HepG2 (cell line): ENCODE data around the gene PSKH1. TPM values are rescaled to one million over a fixed set of nuclear protein-coding genes. Genes with fewer than 3 reads are reported as not detected.

Experiments
- ATRX ChIP-seq: sonication (generic); formaldehyde crosslinking; IDR thresholded peaks from 2 replicates; pipeline ENCODE4 v1.4.0; 2020; ENCODE audit warnings: missing genetic modification reagents, borderline replicate concordance
- CCDC6 ChIP-seq: sonication (generic); formaldehyde crosslinking; IDR thresholded peaks from 2 replicates; pipeline ENCODE4 v1.8.1; 2022; ENCODE audit warnings: mild to moderate bottlenecking, missing genetic modification reagents, moderate library complexity
- CENPT ChIP-seq: sonication (generic); formaldehyde crosslinking; IDR thresholded peaks from 2 replicates; pipeline ENCODE4 v1.8.0; 2022; ENCODE audit warnings: low read depth, mild to moderate bottlenecking, moderate library complexity, missing genetic modification reagents
- DMTF1 ChIP-seq: sonication (generic); formaldehyde crosslinking; IDR thresholded peaks from 2 replicates; pipeline ENCODE4 v1.4.0; 2020; ENCODE audit warnings: mild to moderate bottlenecking, missing genetic modification reagents
- GLMP ChIP-seq: sonication (generic); formaldehyde crosslinking; IDR thresholded peaks from 2 replicates; pipeline ENCODE4 v1.9.0; 2021; ENCODE audit warnings: missing genetic modification reagents, mild to moderate bottlenecking, borderline replicate concordance
- IKZF1 ChIP-seq: fragments of 450-650 bp; IDR thresholded peaks from 2 replicates; pipeline ENCODE4 v1.7.1; 2016
- IRX3 ChIP-seq: sonication (generic); formaldehyde crosslinking; IDR thresholded peaks from 2 replicates; pipeline ENCODE4 v1.8.1; 2023; ENCODE audit warnings: mild to moderate bottlenecking, low read depth, missing genetic modification reagents, borderline replicate concordance
- JARID2 ChIP-seq: sonication (generic); formaldehyde crosslinking; IDR thresholded peaks from 2 replicates; pipeline ENCODE4 v1.8.1; 2023; ENCODE audit warnings: missing genetic modification reagents, inconsistent platforms; ENCODE audit not compliant: insufficient replicate concordance
- RXRA ChIP-seq: sonication (generic); formaldehyde crosslinking; IDR thresholded peaks from 2 replicates; pipeline ENCODE4 v1.5.1; 2020; ENCODE audit warnings: missing genetic modification reagents
- SMYD3 ChIP-seq: sonication (generic); formaldehyde crosslinking; IDR thresholded peaks from 2 replicates; pipeline ENCODE4 v1.8.1; 2023; ENCODE audit warnings: mild to moderate bottlenecking, missing genetic modification reagents
- SNAPC2 ChIP-seq: sonication (generic); formaldehyde crosslinking; IDR thresholded peaks from 2 replicates; pipeline ENCODE4 v1.8.1; 2022; ENCODE audit warnings: mild to moderate bottlenecking, missing genetic modification reagents
- SPEN ChIP-seq: sonication (generic); formaldehyde crosslinking; IDR thresholded peaks from 2 replicates; pipeline ENCODE4 v1.5.1; 2020; ENCODE audit warnings: low read depth, mild to moderate bottlenecking, missing genetic modification reagents
- STAT5B ChIP-seq: sonication (generic); formaldehyde crosslinking; IDR thresholded peaks from 2 replicates; pipeline ENCODE4 v1.4.0; 2020; ENCODE audit warnings: missing genetic modification reagents
- XBP1 ChIP-seq: sonication (generic); formaldehyde crosslinking; IDR thresholded peaks from 2 replicates; pipeline ENCODE4 v1.5.0; 2020; ENCODE audit warnings: missing genetic modification reagents
- YY1 ChIP-seq: IDR thresholded peaks from 2 replicates; pipeline ENCODE4 v1.6.1; 2011; ENCODE audit warnings: low read length, low read depth, moderate library complexity, mild to moderate bottlenecking; ENCODE audit not compliant: insufficient read depth, insufficient replicate concordance
- ZBTB42 ChIP-seq: sonication (generic); formaldehyde crosslinking; IDR thresholded peaks from 2 replicates; pipeline ENCODE4 v1.5.0; 2020; ENCODE audit warnings: mild to moderate bottlenecking, missing genetic modification reagents
- ZFP62 ChIP-seq: sonication (generic); formaldehyde crosslinking; IDR thresholded peaks from 2 replicates; pipeline ENCODE4 v1.4.0; 2020; ENCODE audit warnings: missing genetic modification reagents
- ZFP90 ChIP-seq: sonication (generic); formaldehyde crosslinking; IDR thresholded peaks from 2 replicates; pipeline ENCODE4 v1.8.0; 2022; ENCODE audit warnings: missing genetic modification reagents, mild to moderate bottlenecking, inconsistent platforms, borderline replicate concordance
- ZNF230 ChIP-seq: sonication (generic); formaldehyde crosslinking; IDR thresholded peaks from 2 replicates; pipeline ENCODE4 v1.4.0; 2020; ENCODE audit warnings: mild to moderate bottlenecking, missing genetic modification reagents
- ZNF512 ChIP-seq: sonication (generic); formaldehyde crosslinking; IDR thresholded peaks from 2 replicates; pipeline ENCODE4 v1.4.0; 2020; ENCODE audit warnings: mild to moderate bottlenecking, missing genetic modification reagents
- ZNF547 ChIP-seq: sonication (generic); formaldehyde crosslinking; IDR thresholded peaks from 2 replicates; pipeline ENCODE4 v1.5.1; 2020; ENCODE audit warnings: mild to moderate bottlenecking, missing genetic modification reagents
- ZNF615 ChIP-seq: sonication (generic); formaldehyde crosslinking; IDR thresholded peaks from 2 replicates; pipeline ENCODE4 v1.5.0; 2020; ENCODE audit warnings: mild to moderate bottlenecking, missing genetic modification reagents, borderline replicate concordance
- ZNF709 ChIP-seq: sonication (generic); formaldehyde crosslinking; IDR thresholded peaks from 2 replicates; pipeline ENCODE4 v1.5.0; 2020; ENCODE audit warnings: mild to moderate bottlenecking, missing genetic modification reagents
- ZSCAN30 ChIP-seq: sonication (generic); formaldehyde crosslinking; IDR thresholded peaks from 2 replicates; pipeline ENCODE4 v1.5.0; 2020; ENCODE audit warnings: mild to moderate bottlenecking, missing genetic modification reagents
- polyA plus RNA-seq, 8 experiments: library from polyadenylated mRNA; depleted of rRNA in 3 of 8; stranded (reverse) in 7 of 8; unstranded in 1 of 8; fragments of >200 nt; fragmentation: Illumina TruSeq in 4 of 8; extraction: Trizol in 4 of 8; gene quantifications; 2 replicates each; pipeline versions ENCODE4 v1.2.1 to v1.2.3, GENCODE V29; 2011 to 2016; ENCODE audit warnings: low read depth in 4 of 8, missing spikeins in 1 of 8, mixed read lengths in 1 of 8; ENCODE audit not compliant: insufficient read depth in 1 of 8
- total RNA-seq, 5 experiments: library from RNA; depleted of rRNA; stranded (reverse); fragments of >200 nt; fragmentation: Illumina TruSeq; extraction: Trizol; gene quantifications; 2 replicates each; pipeline ENCODE4 v1.2.3, GENCODE V29; 2016; ENCODE audit warnings: low read depth in 1 of 5
- TF ChIP-seq, protein P1 (sequence below), 2 experiments: fragments of 450-650 bp in 1 of 2; sonication (generic) in 1 of 2; formaldehyde crosslinking; IDR thresholded peaks; 2 replicates each; pipeline versions ENCODE4 v1.5.0 to v1.8.0; 2020 to 2022; ENCODE audit warnings: mild to moderate bottlenecking in 1 of 2, missing genetic modification reagents in 1 of 2

PSKH1 gene
- total and polyA plus RNA-seq, 2 of the 13 experiments (the other 11 are each of a cell fraction or from before 2014, with no cell fraction given): 8.4 to 19.1 TPM

DNA sequence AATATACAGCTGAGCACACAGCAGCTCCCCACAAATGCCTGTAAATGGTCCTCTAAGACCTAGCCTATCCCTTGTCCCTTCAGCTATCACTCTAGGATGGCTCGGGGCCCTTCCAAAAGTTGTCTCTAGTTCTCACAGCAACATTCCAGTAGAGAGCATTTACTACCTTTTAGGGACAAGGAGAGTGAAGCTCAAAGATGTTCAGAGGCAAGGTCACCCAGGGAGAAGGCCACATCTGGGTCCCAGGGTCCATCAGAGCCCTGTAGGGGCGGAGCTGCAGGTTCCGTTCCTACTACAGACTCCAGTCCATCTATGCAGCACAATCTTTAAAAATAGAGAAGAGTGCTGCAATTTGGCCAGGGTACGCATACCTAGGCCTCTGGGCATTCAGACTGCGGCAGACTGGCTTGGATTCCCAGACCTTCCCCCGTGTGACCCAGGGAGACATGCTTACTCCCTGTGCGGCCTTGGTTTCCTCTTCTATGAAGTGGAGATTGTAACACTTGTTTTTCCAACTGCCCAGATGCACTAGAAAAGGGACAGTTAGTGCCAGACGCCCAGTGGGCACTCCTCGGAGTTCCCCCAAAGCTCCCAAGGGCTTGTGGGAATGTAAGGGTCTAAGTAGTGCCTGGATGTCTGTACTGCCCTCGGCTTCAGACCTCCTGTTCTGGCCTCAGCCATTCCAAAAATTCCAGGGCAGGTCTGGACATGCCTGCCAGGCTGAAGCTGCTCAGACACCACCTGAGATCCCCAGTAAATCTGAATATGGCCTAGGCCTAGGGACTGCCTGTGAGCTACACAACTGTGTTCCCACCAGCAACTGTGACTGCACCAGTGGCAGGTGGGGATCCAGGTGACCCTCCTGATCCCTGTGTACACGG is 72.9 kb downstream of the PSKH1 start (continued):
- TF ChIP-seq ZNF512 (CRISPR knock-in tag) (no peak), DMTF1 (CRISPR knock-in tag) (no peak), XBP1 (CRISPR knock-in tag) (no peak), IRX3 (CRISPR knock-in tag) (no peak), YY1 (no peak), ZNF547 (CRISPR knock-in tag) (0 out of 2 replicates have a peak, but pooled peaks have one; percentile 2), ZNF709 (CRISPR knock-in tag) (no peak), STAT5B (no peak), SMYD3 (no peak), ZFP62 (CRISPR knock-in tag) (no peak), ZSCAN30 (CRISPR knock-in tag) (no peak; the same call in 1 of the 2 replicates), GLMP (CRISPR knock-in tag) (no peak), SNAPC2 (CRISPR knock-in tag) (no peak), CCDC6 (CRISPR knock-in tag) (no peak), SPEN (CRISPR knock-in tag) (no peak), ATRX (no peak), CENPT (CRISPR knock-in tag) (no peak), IKZF1 (no peak), ZNF615 (CRISPR knock-in tag) (no peak), ZNF230 (CRISPR knock-in tag) (0 out of 2 replicates have a peak, but pooled peaks have one; percentile 13), JARID2 (no peak), RXRA (CRISPR knock-in tag) (peak; percentile 61), ZFP90 (CRISPR knock-in tag) (no peak), ZBTB42 (CRISPR knock-in tag) (no peak)
- TF ChIP-seq, protein P1, sequence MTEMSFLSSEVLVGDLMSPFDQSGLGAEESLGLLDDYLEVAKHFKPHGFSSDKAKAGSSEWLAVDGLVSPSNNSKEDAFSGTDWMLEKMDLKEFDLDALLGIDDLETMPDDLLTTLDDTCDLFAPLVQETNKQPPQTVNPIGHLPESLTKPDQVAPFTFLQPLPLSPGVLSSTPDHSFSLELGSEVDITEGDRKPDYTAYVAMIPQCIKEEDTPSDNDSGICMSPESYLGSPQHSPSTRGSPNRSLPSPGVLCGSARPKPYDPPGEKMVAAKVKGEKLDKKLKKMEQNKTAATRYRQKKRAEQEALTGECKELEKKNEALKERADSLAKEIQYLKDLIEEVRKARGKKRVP (CRISPR knock-in tag; IDR thresholded peaks at IDR 0.05): no peak
